HG02571 (cell line): ENCODE results near the gene NDUFA3.
"Not testable (repeated sequence)": the region's sequence is repeated elsewhere in the genome, so short reads cannot be mapped to it uniquely, and the experiment has no call there.

ENCODE experiments used
- ATAC-seq: cut with Tn5 transposase; IDR thresholded peaks from one replicate; pipeline ENCODE4 v1.9.1; 2021; ENCODE audit warnings: mild to moderate bottlenecking, moderate library complexity; ENCODE audit not compliant: unreplicated experiment

Gene NDUFA3

GRCh38 chr19:54102421-54103169 is at the start of gene NDUFA3:
TSS of gene NDUFA3 (plus strand) at chr19:54102855. CDS start at chr19:54102879, 24 bp downstream.
- ATAC-seq = peak; percentile 91

- ATAC-seq = no peak
Observed at GRCh38 chr19:54062643-54063042, 40.0 kb upstream of the NDUFA3 start.

GRCh38 chr19:54063350-54064116 is 39.1 kb upstream of the NDUFA3 start, which contains the start of gene VSTM1:
TSS of gene VSTM1 (minus strand) at chr19:54063897. CDS start at chr19:54063777, 120 bp downstream.
- ATAC-seq = no peak

GRCh38 chr19:54069470-54069869 is 33.2 kb upstream of the NDUFA3 start:
- no peak for ATAC-seq

- no peak for ATAC-seq
Observed at GRCh38 chr19:54073829-54074228, 28.8 kb upstream of the NDUFA3 start.

DNA sequence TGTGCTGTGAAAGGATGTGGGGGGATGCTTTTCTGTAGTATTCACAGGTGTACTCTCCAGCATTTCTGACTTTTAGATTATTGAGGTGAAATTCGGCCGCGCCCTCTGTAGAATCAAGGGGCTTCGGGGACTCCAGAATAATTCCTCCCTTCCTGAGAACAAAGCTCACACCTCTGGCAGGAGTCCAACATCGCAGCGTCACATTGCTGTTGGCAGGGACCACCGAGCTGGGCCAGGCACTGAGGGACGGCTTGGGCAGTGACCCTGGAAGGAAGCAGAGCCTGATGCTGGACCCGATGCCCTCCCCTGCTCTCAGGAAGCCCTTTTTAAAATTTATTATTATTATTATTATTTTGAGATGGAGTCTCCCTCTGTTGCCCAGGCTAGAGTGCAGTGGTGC is 27.8 kb upstream of the NDUFA3 start:
- no peak for ATAC-seq

GRCh38 chr19:54077334-54077733 is 25.3 kb upstream of the NDUFA3 start:
- no peak for ATAC-seq

DNA sequence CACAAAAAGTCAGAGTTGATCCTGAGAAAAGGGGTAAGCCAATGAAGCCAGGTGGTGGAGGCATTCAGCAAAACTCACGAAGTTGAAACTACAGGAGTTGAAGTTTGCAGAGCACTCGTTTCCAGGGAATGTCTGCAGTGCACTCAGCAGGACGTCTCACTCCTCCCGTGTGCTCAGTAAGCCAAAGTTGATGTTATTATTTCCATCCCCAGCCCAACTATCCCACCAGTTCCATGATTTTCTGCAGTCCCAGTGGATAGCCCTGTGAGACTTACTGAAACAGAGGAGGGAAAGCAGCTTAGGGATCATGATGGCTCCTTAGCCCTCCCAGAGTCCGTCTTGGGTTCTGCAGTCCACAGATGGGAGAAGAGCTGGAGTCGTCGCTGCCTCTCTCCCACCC is 21.6 kb upstream of the NDUFA3 start, which contains the start of gene TARM1:
Gene TARM1 (minus strand): TSS at position 334 of the 400 bp plus-strand sequence. CDS start 25 bp downstream, at position 309.
- no peak for ATAC-seq

DNA sequence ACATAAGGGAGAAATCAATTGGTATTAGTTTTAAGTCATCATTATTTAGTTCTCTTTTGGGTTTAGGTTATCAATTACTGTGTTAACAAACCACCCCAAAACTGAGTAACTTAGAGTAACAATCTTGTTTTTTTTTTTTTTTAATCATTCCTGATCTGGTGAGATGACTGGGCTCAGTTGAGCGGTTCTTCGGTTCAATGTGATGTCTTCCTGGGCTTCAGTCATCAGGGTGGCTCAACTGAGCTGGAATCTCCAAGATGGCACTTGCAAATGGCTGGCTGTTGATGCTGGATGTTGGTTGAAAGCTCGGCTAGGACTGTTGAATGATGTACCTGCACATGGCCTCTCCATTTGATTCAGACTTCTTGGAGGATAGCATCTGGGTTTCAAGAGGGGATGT is 18.2 kb upstream of the NDUFA3 start:
- ATAC-seq = no peak

DNA sequence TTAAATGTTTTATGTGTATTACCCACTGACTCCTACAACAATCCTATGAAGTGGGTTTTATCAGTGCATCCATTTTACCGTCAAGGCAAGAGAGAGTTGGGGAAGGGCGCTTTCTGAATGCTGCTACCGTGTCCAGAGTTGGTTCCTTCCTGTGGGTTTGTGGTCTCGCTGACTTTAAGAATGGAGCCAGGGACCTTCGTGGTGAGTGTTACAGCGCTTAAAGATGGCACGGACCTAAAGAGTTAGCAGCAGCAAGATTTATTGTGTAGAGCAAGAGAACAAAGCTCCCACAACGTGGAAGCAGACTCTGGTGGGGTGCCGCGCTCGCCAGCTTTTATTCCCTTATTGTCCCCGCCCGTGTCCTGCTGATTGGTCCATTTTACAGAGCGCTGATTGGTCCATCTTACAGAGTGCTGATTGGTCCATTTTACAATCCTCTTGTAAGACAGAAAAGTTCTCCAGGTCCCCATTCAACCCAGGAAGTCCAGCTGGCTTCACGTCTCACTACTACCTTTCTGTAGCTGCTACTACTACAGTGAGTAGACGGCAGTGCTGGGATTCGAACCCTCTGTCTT is 8.1 kb upstream of the NDUFA3 start:
- ATAC-seq = no peak

GRCh38 chr19:54095136-54095858 is 7.4 kb upstream of the NDUFA3 start:
- no peak for ATAC-seq

- ATAC-seq = not testable (repeated sequence)
Observed at GRCh38 chr19:54095859-54096616, 6.6 kb upstream of the NDUFA3 start.

DNA sequence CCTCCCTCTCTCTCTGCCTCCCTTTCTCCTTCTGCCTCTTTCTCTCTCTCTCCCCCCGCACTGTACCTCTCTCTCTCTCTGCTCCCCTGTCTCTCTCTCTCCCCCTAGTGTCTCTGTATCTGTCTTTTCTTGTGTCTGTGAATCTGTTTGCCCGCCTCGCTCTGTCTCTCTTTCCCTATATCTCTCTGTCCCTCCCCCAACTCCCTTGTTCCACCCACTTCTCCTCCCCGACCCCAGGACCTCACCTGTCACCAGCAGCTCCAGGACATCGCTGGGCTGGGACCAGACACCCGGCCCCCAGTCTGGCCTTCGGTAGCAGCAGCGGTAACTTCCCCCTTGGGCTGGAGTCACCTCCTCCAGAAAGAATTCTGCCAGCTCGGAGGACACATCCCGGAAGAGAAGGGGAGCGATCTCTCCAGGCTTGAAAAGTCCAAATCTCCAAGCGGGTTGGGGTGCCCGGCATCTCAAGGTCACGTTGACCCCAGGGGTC is 6.0 kb upstream of the NDUFA3 start:
- no peak for ATAC-seq

DNA sequence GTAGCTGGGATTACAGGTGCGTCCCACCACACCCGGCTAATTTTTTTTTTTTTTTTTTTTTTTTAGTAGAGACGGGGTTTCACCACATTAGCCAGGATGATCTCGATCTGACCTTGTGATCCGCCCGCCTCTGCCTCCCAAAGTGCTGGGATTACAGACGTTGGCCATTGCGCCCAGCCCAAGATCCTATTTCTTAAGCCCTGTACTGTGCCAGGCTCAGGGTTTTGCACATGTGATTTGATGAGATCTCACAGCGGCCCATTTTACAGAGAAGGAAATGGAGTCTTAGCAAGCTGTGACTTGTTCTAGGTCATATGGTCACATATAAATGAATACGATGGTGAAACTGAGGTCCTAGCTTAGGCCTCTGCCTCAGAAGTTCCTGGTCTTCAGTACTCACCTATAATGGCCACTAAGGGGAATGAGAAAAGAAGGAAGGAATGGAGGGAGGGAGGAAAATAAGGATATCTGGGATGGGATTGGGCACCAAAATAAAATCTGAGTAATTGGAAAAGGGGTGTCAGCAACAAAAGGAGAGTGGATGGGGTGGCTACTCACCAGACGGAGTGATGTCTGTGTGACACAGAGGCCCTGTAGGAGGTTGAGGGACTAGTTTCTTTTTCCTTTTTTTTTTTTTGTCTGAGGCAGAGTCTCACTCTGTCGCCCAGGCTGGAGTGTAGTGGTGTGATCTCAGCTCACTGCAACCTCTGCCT is 3.3 kb upstream of the NDUFA3 start:
- no peak for ATAC-seq

GRCh38 chr19:54099903-54100255 is 2.8 kb upstream of the NDUFA3 start:
- ATAC-seq = not testable (repeated sequence)

DNA sequence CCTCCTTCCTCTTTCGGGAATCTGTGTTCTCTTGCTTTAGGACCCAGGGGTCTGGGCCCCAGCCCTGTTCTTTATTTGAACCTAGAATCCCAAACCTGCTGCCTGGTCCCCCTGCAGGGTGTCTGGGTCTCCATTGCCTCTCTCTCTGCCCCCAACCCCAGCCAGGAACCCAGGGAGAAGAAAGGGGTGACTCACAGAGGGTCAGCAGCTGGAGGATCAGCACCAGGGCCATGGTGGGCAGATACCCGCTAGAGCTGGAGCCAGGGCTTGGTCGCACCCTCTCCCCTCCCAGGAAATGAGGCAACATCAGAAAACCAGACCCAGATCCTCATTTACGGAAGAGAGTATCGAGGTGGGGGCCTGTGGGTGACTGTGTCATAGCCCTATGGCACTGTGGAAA is 2.1 kb upstream of the NDUFA3 start, which contains the start of gene OSCAR:
Gene OSCAR (minus strand): TSS at position 243 of the 400 bp plus-strand sequence. CDS start 11 bp downstream, at position 232.
- ATAC-seq = no peak

DNA sequence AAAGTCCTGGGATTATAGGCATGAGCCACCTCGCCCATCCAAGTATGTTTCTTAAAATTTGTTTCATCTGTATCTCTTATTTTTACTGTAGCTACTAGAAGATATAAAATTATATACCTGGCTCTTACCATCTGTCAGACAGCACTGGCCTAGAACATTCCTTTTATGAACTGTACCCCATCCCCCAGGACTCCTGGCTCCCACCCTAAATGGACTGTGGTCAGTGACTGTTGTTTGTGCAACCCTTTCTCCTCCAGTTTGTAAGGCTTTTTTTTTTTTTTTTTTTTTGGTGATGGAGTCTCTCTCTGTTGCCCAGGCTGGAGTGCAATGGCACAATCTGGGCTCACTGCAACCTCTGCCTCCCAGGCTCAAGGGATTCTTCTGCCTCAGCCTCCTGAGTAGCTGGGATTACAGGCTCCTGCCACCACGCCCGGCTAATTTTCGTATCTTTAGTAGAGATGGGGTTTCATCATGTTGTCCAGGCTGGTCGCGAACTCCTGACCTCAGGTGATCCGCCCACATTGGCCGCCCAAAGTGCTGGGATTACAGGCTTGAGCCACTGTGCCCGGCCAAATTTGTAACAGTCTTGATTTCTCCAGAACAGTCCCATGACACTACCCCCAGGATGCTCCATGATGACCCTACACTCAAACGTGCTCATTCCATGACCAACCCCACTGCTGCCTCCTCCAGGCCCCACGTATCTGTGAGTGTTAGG is 2.5 kb downstream of the NDUFA3 start:
- no peak for ATAC-seq

- no peak for ATAC-seq
Observed at GRCh38 chr19:54105796-54106195, 3.1 kb downstream of the NDUFA3 start.

DNA sequence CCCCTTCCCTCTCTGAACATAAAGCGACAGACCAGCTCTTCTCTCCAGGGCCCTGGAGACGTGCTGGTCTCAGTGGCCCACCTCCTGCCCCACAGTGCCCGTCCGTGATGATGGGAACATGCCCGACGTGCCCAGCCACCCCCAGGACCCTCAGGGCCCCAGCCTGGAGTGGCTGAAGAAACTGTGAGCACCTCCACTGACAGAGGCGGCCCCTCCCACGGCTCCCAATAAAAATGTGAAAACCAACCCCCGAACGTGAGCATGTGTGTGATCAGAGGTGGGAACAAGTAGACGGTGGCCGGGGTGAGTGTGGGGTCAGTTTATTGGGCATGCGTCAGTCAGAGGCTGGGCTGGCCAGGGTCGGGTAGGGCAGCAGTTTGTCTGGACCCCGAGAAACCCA is 4.1 kb downstream of the NDUFA3 start:
- no peak for ATAC-seq
